Brain microvascular endothelial cell (primary cell): ENCODE data around the gene BMERB1.

Experiments used
- DNase-seq: peaks from one replicate; pipeline ENCODE4 v3.0.0-alpha.2; 2020
- H3K27ac ChIP-seq: fragments of 250-450 bp; sonication (Bioruptor Pico); 2 replicates; pipeline ENCODE4 v1.5.1; 2020; ENCODE audit warnings: mild to moderate bottlenecking, moderate library complexity
- H3K27me3 ChIP-seq: fragments of 250-450 bp; sonication (Bioruptor Pico); replicated peaks from 2 replicates; pipeline ENCODE4 v1.5.1; 2020; ENCODE audit warnings: mild to moderate bottlenecking
- H3K36me3 ChIP-seq: fragments of 250-450 bp; sonication (Bioruptor Pico); replicated peaks from 2 replicates; pipeline ENCODE4 v1.5.1; 2020; ENCODE audit warnings: mild to moderate bottlenecking
- H3K4me3 ChIP-seq: 2 replicates; pipeline ENCODE4 v1.5.1; 2011; ENCODE audit warnings: low read depth, mild to moderate bottlenecking, control low read depth, low read length, moderate library complexity
- in situ Hi-C: cut with HindIII; loops from 2 replicates; pipeline ENCODE4 v1.10.0; 2017; ENCODE audit warnings: low sequenced_read_pairs, low pct_ligation_motif_present
- TF ChIP-seq, protein P1 (sequence below): IDR thresholded peaks from 2 replicates; pipeline ENCODE4 v1.5.1; 2011; ENCODE audit warnings: low read depth, mild to moderate bottlenecking, moderate library complexity, low read length, control low read depth, inconsistent platforms; ENCODE audit errors: missing control alignments

Gene BMERB1

DNA sequence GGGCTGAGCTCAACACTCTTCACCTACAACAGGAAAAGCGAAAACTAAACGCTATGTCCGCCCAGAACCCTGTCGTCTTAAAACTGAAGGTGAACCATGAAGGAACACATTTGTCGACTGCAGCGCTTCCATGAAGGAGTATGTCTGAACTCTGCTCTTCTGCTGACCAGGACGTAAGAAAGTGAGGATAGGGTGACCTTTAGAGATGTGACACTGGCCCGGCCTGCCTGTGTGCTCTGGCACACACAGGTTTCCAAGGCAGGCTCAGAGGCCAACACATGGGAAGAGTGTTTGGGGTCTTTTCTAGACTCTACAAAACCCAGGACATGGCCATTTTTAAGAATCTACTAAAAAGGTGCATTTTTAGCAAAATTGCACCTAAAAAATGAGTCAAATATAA is 187.5 kb downstream of the BMERB1 start:
- Histone ChIP-seq H3K4me3 (no peak overlapping the region), H3K36me3 (peaks cover 53% of the 10 kb centered on the region), H3K27me3 (no peaks in the 10 kb centered on the region), H3K27ac (no peak overlapping the region)
- in situ Hi-C loops: no loop called here
- TF ChIP-seq, protein P1, sequence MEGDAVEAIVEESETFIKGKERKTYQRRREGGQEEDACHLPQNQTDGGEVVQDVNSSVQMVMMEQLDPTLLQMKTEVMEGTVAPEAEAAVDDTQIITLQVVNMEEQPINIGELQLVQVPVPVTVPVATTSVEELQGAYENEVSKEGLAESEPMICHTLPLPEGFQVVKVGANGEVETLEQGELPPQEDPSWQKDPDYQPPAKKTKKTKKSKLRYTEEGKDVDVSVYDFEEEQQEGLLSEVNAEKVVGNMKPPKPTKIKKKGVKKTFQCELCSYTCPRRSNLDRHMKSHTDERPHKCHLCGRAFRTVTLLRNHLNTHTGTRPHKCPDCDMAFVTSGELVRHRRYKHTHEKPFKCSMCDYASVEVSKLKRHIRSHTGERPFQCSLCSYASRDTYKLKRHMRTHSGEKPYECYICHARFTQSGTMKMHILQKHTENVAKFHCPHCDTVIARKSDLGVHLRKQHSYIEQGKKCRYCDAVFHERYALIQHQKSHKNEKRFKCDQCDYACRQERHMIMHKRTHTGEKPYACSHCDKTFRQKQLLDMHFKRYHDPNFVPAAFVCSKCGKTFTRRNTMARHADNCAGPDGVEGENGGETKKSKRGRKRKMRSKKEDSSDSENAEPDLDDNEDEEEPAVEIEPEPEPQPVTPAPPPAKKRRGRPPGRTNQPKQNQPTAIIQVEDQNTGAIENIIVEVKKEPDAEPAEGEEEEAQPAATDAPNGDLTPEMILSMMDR: no peak
- no peak for DNase-seq

DNA sequence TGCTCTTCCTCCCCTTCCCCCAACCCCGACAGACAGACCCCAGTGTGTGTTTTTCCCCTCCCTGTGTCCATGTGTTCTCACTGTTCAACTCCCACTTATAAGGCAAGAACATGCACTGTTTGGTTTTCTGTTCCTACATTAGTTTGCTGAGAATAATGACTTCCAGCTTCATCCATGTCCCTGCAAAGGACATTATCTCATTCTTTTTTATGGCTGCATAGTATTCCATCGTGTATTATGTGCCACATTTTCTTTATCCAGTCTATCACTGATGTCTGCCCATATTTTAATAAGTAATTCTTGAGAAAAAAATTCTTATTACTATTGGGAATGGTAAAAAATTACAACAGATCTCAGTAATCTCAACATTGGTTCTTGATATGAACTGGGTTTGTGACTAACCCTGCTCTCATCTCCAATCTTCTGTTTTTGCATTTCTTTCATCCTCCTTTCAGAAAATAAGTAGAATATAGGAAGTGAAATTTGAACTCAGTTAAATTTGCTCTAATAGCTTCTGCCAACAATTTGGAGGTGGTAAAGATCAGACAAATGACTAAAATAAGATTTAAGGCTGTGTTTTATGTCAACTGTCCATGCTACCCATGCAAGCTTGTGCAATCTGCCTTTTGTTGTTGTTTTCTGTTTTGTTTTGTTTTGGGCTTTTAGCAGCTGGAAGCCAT is 197.5 kb downstream of the BMERB1 start:
- Histone ChIP-seq H3K4me3 (no peak overlapping the region), H3K36me3 (peaks cover 33% of the 10 kb centered on the region), H3K27me3 (no peaks in the 10 kb centered on the region), H3K27ac (no peak overlapping the region)
- no peak for DNase-seq
- in situ Hi-C loops: no loop called here
- TF ChIP-seq, protein P1: no peak

DNA sequence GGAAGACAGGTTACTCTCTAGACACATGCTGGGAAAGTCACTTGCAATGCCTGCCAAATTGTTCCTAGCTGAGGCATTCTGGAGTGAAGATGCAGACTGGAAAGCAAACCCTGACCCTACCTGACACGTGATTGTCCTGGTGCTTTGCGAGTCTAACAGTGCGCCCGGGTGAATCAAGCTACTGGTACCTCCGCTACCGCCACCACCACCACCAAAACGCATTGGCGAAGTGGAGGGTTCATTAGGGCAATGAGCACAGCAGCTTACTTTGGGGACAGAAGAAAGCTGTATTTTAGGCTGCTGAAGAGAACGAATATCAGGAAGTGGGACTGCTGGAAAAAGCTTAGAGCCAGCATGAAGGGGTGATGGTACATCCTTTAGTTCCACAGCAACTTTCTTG is 201.5 kb downstream of the BMERB1 start:
- H3K36me3 ChIP-seq: peaks cover 45% of the 10 kb centered on the region

DNA sequence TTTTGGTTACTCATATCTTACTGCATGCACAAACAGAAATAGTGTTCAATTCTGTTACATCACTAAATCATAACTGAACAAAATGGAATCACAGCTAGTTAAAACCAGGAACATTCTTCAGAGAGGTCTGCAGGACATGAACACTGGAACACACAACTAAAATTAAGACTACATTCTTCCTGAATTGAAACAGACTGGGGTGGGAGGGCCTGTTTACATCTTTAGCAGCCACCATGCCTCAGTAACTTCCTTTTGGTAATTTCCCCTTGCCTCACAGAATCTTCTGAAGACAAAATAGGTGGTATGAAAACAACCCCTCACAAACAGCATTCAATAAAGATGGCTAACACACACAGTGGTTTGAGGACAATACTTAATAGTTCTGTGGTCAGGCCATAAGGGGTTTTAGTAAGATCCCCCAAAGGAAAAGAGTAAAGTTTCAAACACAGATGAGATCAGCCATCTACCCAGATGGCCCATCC is 202.0 kb downstream of the BMERB1 start:
- Histone ChIP-seq H3K27ac (no peak overlapping the region), H3K4me3 (no peak overlapping the region), H3K36me3 (peaks cover 41% of the 10 kb centered on the region), H3K27me3 (no peaks in the 10 kb centered on the region)
- no peak for DNase-seq
- in situ Hi-C loops: no loop called here
- TF ChIP-seq, protein P1: no peak

More for the DNA sequence above, 201.5 kb downstream of the BMERB1 start:
- Histone ChIP-seq H3K4me3 (no peak overlapping the region), H3K27me3 (no peaks in the 10 kb centered on the region), H3K27ac (no peak overlapping the region)
- TF ChIP-seq, protein P1: no peak
- no peak for DNase-seq
- in situ Hi-C loops: no loop called here
